Kidney epithelial cell (primary cell): ENCODE data around the gene PRKG1. TPM values are rescaled to one million over a fixed set of nuclear protein-coding genes. Genes with fewer than 3 reads are reported as not detected.

ENCODE experiments used
- DNase-seq: peaks from one replicate; pipeline ENCODE4 v3.0.0-alpha.2; 2010; ENCODE audit warnings: low read depth
- H3K27me3 ChIP-seq: 2 replicates; pipeline ENCODE4 v1.6.0; 2011; ENCODE audit warnings: low read length; ENCODE audit not compliant: control insufficient read depth, insufficient read depth
- H3K36me3 ChIP-seq: 2 replicates; pipeline ENCODE4 v1.5.1; 2011; ENCODE audit warnings: low read length; ENCODE audit not compliant: control insufficient read depth, insufficient read depth
- H3K4me3 ChIP-seq: 2 replicates; pipeline ENCODE4 v1.5.1; 2011; ENCODE audit warnings: low read depth, mild to moderate bottlenecking, control low read depth, low read length
- total RNA-seq: library from RNA; depleted of rRNA; stranded (reverse); fragments of >200 nt; gene quantifications from 2 replicates; pipeline ENCODE4 v1.2.3, GENCODE V29; 2015
- TF ChIP-seq, protein P1 (sequence below): IDR thresholded peaks from 2 replicates; pipeline ENCODE4 v1.5.1; 2011; ENCODE audit warnings: mild to moderate bottlenecking, moderate library complexity, low read length, control low read depth, inconsistent platforms; ENCODE audit not compliant: insufficient read depth, poor library complexity, severe bottlenecking

Gene PRKG1
- total RNA-seq, 1 donor from 2014 or later = 1.3 TPM

- no peak for DNase-seq
- TF ChIP-seq, protein P1, sequence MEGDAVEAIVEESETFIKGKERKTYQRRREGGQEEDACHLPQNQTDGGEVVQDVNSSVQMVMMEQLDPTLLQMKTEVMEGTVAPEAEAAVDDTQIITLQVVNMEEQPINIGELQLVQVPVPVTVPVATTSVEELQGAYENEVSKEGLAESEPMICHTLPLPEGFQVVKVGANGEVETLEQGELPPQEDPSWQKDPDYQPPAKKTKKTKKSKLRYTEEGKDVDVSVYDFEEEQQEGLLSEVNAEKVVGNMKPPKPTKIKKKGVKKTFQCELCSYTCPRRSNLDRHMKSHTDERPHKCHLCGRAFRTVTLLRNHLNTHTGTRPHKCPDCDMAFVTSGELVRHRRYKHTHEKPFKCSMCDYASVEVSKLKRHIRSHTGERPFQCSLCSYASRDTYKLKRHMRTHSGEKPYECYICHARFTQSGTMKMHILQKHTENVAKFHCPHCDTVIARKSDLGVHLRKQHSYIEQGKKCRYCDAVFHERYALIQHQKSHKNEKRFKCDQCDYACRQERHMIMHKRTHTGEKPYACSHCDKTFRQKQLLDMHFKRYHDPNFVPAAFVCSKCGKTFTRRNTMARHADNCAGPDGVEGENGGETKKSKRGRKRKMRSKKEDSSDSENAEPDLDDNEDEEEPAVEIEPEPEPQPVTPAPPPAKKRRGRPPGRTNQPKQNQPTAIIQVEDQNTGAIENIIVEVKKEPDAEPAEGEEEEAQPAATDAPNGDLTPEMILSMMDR = peak; percentile 64
- no peaks in the 10 kb centered on the region for H3K36me3 ChIP-seq
- H3K27me3 ChIP-seq = no peaks in the 10 kb centered on the region
- H3K4me3 ChIP-seq = no peak overlapping the region
Observed at GRCh38 chr10:52004342-52004949, 930.2 kb downstream of the PRKG1 start.

GRCh38 chr10:52007091-52007490 is 932.8 kb downstream of the PRKG1 start:
- Histone ChIP-seq H3K36me3 (no peaks in the 10 kb centered on the region), H3K27me3 (no peaks in the 10 kb centered on the region), H3K4me3 (no peak overlapping the region)
- no peak for DNase-seq
- TF ChIP-seq, protein P1 = no peak

GRCh38 chr10:52011118-52011517 is 936.8 kb downstream of the PRKG1 start:
- TF ChIP-seq, protein P1 = no peak
- no peaks in the 10 kb centered on the region for H3K36me3 ChIP-seq
- no peaks in the 10 kb centered on the region for H3K27me3 ChIP-seq
- no peak overlapping the region for H3K4me3 ChIP-seq
- no peak for DNase-seq

GRCh38 chr10:52019077-52019555 is 944.8 kb downstream of the PRKG1 start:
- TF ChIP-seq, protein P1 = no peak
- DNase-seq = no peak
- H3K27me3 ChIP-seq = no peaks in the 10 kb centered on the region
- H3K36me3 ChIP-seq = no peaks in the 10 kb centered on the region
- H3K4me3 ChIP-seq = no peak overlapping the region

GRCh38 chr10:52019656-52020055 is 945.4 kb downstream of the PRKG1 start:
- no peaks in the 10 kb centered on the region for H3K27me3 ChIP-seq
- no peak overlapping the region for H3K4me3 ChIP-seq
- TF ChIP-seq, protein P1 = no peak
- H3K36me3 ChIP-seq = no peaks in the 10 kb centered on the region
- no peak for DNase-seq

- TF ChIP-seq, protein P1 = no peak
- Histone ChIP-seq H3K27me3 (no peaks in the 10 kb centered on the region), H3K36me3 (no peaks in the 10 kb centered on the region), H3K4me3 (no peak overlapping the region)
- no peak for DNase-seq
Observed at GRCh38 chr10:52020173-52020572, 945.9 kb downstream of the PRKG1 start.
